Fibroblast of mammary gland (primary cell): Measurements from ENCODE around the gene TJP1.
A peak's percentile ranks its signal among the peaks of the same experiment; 100 is the strongest.

Experiments used
- DNase-seq: peaks from one replicate; pipeline ENCODE4 v3.0.0-alpha.2; 2010; ENCODE audit warnings: low read depth
- H3K4me3 ChIP-seq: 2 replicates; pipeline ENCODE4 v1.5.1; 2011; ENCODE audit warnings: low read depth, mild to moderate bottlenecking, low read length, moderate library complexity; ENCODE audit not compliant: control insufficient read depth
- CTCF ChIP-seq: conservative IDR thresholded peaks from 2 replicates; pipeline ENCODE4 v1.5.1; 2011; ENCODE audit warnings: low read depth, low read length, inconsistent platforms; ENCODE audit not compliant: control insufficient read depth, insufficient read depth

Gene TJP1

GRCh38 chr15:29826908-29827820 is 4.9 kb upstream of the TJP1 start:
- H3K4me3 ChIP-seq, result no peak overlapping the region
- no peak for TF ChIP-seq CTCF
- DNase-seq, result no peak

- no peak for TF ChIP-seq CTCF
- H3K4me3 ChIP-seq, result no peak overlapping the region
- DNase-seq, result no peak
These were observed 3.0 kb upstream of the TJP1 start for GRCh38 chr15:29825227-29825626.

GRCh38 chr15:29822684-29823459 is 604 bp upstream of the TJP1 start:
- H3K4me3 ChIP-seq, result peak overlapping the region; percentile 63
- peak; percentile 78 for DNase-seq
- no peak for TF ChIP-seq CTCF

- peak overlapping the region; percentile 63 for H3K4me3 ChIP-seq
- peak; percentile 77 for DNase-seq
- TF ChIP-seq CTCF, result no peak
These were observed 710 bp downstream of the TJP1 start for GRCh38 chr15:29821416-29822099.

GRCh38 chr15:29820394-29821154 is 1.7 kb downstream of the TJP1 start:
- H3K4me3 ChIP-seq, result peak overlapping the region; percentile 63
- DNase-seq, result no peak
- TF ChIP-seq CTCF, result no peak

- DNase-seq, result no peak
- peak overlapping the region; percentile 63 for H3K4me3 ChIP-seq
- TF ChIP-seq CTCF, result no peak
These were observed 2.3 kb downstream of the TJP1 start for GRCh38 chr15:29819979-29820378.
